Panc1 (cell line): ENCODE results near the gene SELL.

ENCODE experiments used
- POLR2AphosphoS5 ChIP-seq: IDR thresholded peaks from 2 replicates; pipeline ENCODE4 v1.6.1; 2012; ENCODE audit warnings: mild to moderate bottlenecking, low read depth, low read length, moderate library complexity
- SIN3A ChIP-seq: IDR thresholded peaks from 2 replicates; pipeline ENCODE4 v1.6.1; 2012; ENCODE audit warnings: low read depth, mild to moderate bottlenecking, low read length, moderate library complexity, borderline replicate concordance; ENCODE audit not compliant: insufficient read depth
- TF ChIP-seq, protein P1 (sequence below): fragments of 450-650 bp; IDR thresholded peaks from 2 replicates; pipeline ENCODE4 v1.5.1; 2017; ENCODE audit warnings: mild to moderate bottlenecking
- TF ChIP-seq, protein P2 (sequence below), 2 experiments: IDR thresholded peaks; 2 replicates each; pipeline ENCODE4 v1.6.1; 2011 to 2012; ENCODE audit warnings: low read depth in 2 of 2, control low read depth in 1 of 2, low read length in 1 of 2, mild to moderate bottlenecking in 1 of 2, moderate library complexity in 1 of 2; ENCODE audit not compliant: insufficient read depth in 1 of 2

DNA sequence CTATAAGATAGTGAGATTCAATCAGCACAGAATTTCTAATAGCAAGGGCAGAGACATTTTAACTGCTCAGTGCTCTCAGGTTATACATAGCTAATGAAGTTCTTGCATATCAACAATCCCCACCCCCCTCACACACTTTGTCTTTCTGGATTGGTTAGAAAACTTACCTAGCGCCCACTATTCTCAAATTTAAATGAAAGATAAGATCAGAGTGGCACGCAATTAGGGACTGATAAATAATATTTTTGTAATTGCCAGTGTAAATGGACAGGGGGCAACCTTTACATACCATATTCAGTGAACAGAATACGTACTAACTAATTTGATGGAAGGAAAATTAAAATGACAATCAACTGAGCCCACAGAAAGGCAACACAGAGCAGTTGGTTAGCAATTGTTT lies 11.7 kb downstream of the SELL start:
- TF ChIP-seq, protein P1, sequence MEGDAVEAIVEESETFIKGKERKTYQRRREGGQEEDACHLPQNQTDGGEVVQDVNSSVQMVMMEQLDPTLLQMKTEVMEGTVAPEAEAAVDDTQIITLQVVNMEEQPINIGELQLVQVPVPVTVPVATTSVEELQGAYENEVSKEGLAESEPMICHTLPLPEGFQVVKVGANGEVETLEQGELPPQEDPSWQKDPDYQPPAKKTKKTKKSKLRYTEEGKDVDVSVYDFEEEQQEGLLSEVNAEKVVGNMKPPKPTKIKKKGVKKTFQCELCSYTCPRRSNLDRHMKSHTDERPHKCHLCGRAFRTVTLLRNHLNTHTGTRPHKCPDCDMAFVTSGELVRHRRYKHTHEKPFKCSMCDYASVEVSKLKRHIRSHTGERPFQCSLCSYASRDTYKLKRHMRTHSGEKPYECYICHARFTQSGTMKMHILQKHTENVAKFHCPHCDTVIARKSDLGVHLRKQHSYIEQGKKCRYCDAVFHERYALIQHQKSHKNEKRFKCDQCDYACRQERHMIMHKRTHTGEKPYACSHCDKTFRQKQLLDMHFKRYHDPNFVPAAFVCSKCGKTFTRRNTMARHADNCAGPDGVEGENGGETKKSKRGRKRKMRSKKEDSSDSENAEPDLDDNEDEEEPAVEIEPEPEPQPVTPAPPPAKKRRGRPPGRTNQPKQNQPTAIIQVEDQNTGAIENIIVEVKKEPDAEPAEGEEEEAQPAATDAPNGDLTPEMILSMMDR = no peak; the same call in 1 of the 2 replicates
- TF ChIP-seq POLR2AphosphoS5 (no peak), SIN3A (no peak)
- TF ChIP-seq, protein P2, sequence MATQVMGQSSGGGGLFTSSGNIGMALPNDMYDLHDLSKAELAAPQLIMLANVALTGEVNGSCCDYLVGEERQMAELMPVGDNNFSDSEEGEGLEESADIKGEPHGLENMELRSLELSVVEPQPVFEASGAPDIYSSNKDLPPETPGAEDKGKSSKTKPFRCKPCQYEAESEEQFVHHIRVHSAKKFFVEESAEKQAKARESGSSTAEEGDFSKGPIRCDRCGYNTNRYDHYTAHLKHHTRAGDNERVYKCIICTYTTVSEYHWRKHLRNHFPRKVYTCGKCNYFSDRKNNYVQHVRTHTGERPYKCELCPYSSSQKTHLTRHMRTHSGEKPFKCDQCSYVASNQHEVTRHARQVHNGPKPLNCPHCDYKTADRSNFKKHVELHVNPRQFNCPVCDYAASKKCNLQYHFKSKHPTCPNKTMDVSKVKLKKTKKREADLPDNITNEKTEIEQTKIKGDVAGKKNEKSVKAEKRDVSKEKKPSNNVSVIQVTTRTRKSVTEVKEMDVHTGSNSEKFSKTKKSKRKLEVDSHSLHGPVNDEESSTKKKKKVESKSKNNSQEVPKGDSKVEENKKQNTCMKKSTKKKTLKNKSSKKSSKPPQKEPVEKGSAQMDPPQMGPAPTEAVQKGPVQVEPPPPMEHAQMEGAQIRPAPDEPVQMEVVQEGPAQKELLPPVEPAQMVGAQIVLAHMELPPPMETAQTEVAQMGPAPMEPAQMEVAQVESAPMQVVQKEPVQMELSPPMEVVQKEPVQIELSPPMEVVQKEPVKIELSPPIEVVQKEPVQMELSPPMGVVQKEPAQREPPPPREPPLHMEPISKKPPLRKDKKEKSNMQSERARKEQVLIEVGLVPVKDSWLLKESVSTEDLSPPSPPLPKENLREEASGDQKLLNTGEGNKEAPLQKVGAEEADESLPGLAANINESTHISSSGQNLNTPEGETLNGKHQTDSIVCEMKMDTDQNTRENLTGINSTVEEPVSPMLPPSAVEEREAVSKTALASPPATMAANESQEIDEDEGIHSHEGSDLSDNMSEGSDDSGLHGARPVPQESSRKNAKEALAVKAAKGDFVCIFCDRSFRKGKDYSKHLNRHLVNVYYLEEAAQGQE (IDR thresholded peaks at IDR 0.05; ENCODE audit: insufficient read depth in 1 of 2, low read depth in 2 of 2, low read length in 1 of 2) = no peak
